Type B pancreatic cell (in vitro differentiated cells): Measurements from ENCODE around the gene LYSMD1. TPM values are rescaled to one million over a fixed set of nuclear protein-coding genes. Genes with fewer than 3 reads are reported as not detected.

Source experiments
- DNase-seq: peaks from one replicate; pipeline ENCODE4 v3.0.0; 2021; ENCODE audit warnings: mixed read lengths; ENCODE audit not compliant: unreplicated experiment; ENCODE audit errors: extremely low spot score
- H3K27ac Mint-ChIP-seq: 2 replicates; pipeline ENCODE4 v1.8.0; 2021; ENCODE audit warnings: mild to moderate bottlenecking, mixed read lengths
- H3K27me3 Mint-ChIP-seq: 2 replicates; pipeline ENCODE4 v1.8.0; 2021; ENCODE audit warnings: mixed read lengths
- H3K36me3 Mint-ChIP-seq: 2 replicates; pipeline ENCODE4 v1.8.0; 2021; ENCODE audit warnings: mixed read lengths
- H3K4me1 Mint-ChIP-seq: one replicate; pipeline ENCODE4 v1.8.0; 2021; ENCODE audit warnings: mixed read lengths; ENCODE audit not compliant: unreplicated experiment
- H3K4me3 Mint-ChIP-seq: 2 replicates; pipeline ENCODE4 v1.8.0; 2021; ENCODE audit warnings: mild to moderate bottlenecking, mixed read lengths
- H3K9me3 Mint-ChIP-seq: 2 replicates; pipeline ENCODE4 v1.8.0; 2021; ENCODE audit warnings: mixed read lengths
- total RNA-seq: library from RNA; stranded (reverse); gene quantifications from 2 replicates; pipeline ENCODE4 v1.2.1, GENCODE V29; 2021; ENCODE audit warnings: low replicate concordance
- TF ChIP-seq, protein P1 (sequence below): fragments of 200-600 bp; sonication (generic); conservative IDR thresholded peaks from 2 replicates; pipeline ENCODE4 v1.5.0; 2021; ENCODE audit warnings: antibody characterized with exemption, mild to moderate bottlenecking

Gene LYSMD1
- total RNA-seq, 1 donor from 2014 or later = 12.3 TPM

- no peak for DNase-seq
- peaks cover 4% of the 10 kb centered on the region for H3K36me3 Mint-ChIP-seq
- H3K27ac Mint-ChIP-seq = peak overlapping the region; percentile 82
- H3K27me3 Mint-ChIP-seq = peaks cover 12% of the 10 kb centered on the region
- TF ChIP-seq, protein P1, sequence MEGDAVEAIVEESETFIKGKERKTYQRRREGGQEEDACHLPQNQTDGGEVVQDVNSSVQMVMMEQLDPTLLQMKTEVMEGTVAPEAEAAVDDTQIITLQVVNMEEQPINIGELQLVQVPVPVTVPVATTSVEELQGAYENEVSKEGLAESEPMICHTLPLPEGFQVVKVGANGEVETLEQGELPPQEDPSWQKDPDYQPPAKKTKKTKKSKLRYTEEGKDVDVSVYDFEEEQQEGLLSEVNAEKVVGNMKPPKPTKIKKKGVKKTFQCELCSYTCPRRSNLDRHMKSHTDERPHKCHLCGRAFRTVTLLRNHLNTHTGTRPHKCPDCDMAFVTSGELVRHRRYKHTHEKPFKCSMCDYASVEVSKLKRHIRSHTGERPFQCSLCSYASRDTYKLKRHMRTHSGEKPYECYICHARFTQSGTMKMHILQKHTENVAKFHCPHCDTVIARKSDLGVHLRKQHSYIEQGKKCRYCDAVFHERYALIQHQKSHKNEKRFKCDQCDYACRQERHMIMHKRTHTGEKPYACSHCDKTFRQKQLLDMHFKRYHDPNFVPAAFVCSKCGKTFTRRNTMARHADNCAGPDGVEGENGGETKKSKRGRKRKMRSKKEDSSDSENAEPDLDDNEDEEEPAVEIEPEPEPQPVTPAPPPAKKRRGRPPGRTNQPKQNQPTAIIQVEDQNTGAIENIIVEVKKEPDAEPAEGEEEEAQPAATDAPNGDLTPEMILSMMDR = no peak
- peak overlapping the region; percentile 93 for H3K4me3 Mint-ChIP-seq
- no peaks in the 10 kb centered on the region for H3K9me3 Mint-ChIP-seq
- H3K4me1 Mint-ChIP-seq = peaks cover 38% of the 10 kb centered on the region
Observed at GRCh38 chr1:151147132-151147503, 18.6 kb downstream of the LYSMD1 start.

DNA sequence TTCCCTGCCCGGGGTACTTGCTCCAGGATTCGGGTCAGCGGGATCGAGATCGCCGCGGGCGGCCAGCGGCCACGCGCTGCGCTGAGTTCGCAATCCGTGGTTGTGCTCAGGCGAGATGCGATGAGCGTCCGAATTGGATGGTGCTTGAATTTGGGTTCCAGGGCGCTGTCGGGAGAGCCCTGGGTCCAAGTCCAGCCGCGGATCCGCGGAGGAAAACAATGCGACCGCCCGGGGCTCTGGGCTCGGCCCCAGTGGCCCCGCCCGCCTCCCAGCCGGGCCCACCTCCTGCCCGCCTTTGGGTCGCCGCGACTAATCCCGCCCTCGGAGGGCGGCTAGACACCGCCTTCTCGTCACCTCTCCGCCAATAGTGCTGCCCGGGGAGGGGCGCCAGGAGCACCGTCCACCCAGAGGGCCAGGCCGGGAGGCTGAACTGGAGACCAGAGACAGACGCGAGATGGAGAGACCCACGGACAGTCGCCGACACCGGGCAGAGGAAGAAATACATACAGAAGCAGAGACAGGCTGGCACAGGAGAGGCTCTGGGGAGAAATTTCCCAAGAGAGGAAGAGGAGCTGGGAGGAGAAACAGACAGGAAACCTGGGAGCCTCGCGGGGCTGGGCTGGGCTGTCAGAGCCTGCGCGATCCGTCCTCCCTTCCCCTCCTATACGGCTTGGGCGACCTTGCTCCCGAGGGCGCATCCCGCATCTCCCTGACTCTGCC lies 19.1 kb downstream of the LYSMD1 start, which contains the start of gene SEMA6C:
TSS of gene SEMA6C (minus strand) at position 220 of the 720 bp plus-strand sequence. CDS start 4,010 bp downstream, outside the sequence.
- Mint-ChIP-seq H3K9me3 (no peaks in the 10 kb centered on the region), H3K27me3 (peaks cover 12% of the 10 kb centered on the region), H3K36me3 (peaks cover 4% of the 10 kb centered on the region), H3K4me1 (peaks cover 38% of the 10 kb centered on the region), H3K4me3 (peak within 1 kb of the TSS; percentile 93), H3K27ac (peak within 1 kb of the TSS; percentile 82)
- TF ChIP-seq, protein P1 = no peak
- peak; percentile 92 for DNase-seq

DNA sequence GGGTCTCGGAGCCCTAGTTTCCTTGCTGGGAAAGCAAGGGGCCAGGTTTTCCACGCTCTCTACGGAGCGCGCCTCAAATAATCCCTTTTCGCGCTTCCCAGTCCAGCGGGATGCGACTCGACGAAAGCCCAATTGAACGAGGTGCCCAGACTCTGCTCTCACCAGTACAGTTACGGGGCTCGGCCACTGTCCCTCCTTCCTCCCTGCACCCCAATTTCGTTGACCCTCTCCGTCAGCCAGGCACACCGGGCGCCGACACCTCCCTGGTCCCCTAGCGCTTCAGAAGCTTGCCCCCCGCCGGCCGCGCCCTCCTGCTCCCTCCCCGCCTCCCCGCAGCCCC lies 19.7 kb downstream of the LYSMD1 start:
- peak overlapping the region; percentile 82 for H3K27ac Mint-ChIP-seq
- H3K4me1 Mint-ChIP-seq = peaks cover 38% of the 10 kb centered on the region
- H3K9me3 Mint-ChIP-seq = no peaks in the 10 kb centered on the region
- H3K4me3 Mint-ChIP-seq = peak overlapping the region; percentile 93
- peaks cover 12% of the 10 kb centered on the region for H3K27me3 Mint-ChIP-seq
- no peak for DNase-seq
- peaks cover 4% of the 10 kb centered on the region for H3K36me3 Mint-ChIP-seq
- TF ChIP-seq, protein P1 = no peak

GRCh38 chr1:151145304-151146071 lies 20.2 kb downstream of the LYSMD1 start:
- Mint-ChIP-seq H3K27me3 (peaks cover 12% of the 10 kb centered on the region), H3K4me1 (peaks cover 38% of the 10 kb centered on the region), H3K4me3 (peak overlapping the region; percentile 93), H3K36me3 (peaks cover 4% of the 10 kb centered on the region), H3K27ac (peak overlapping the region; percentile 82), H3K9me3 (no peaks in the 10 kb centered on the region)
- TF ChIP-seq, protein P1 = no peak
- DNase-seq = no peak

DNA sequence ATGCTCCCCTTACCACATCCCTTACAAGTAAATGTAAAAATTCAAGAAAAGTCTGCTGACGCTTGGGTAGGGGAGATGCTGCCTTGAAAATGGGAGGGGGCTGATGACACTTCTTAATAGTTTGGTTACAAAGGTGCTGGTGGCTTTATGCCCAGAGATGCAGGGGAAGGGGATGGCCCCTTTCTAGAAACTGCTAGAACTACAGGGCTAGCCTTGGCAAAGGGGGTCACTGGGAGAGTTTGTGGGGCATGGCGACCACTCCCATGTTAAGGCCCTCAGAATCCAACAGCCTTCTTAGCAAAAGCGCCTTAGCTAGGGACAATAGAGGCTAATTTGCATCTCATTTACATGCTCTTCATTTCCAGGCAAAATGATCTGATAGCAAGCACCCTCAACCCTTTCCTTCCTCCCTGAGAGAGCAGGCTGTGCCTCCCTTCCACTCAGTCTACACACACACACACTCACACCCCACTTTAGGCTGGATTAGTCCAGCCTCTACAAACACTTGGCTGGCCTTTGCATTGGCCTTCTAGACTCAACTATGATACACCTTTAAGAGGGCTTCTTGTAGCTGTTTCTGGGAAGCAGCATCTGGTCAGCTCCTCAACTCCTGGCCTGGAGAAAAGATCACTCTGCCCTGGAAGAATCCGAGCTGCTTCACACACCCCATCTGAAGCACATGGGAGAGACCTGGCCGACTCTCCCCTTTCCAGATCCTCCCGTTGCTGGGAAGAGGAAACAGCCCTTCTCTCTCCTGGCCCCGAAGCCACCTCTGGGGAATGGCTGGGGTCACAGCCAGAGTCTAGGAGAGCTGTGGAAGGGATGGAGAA lies 21.0 kb downstream of the LYSMD1 start:
- DNase-seq = no peak
- H3K36me3 Mint-ChIP-seq = peaks cover 4% of the 10 kb centered on the region
- H3K27me3 Mint-ChIP-seq = peaks cover 12% of the 10 kb centered on the region
- TF ChIP-seq, protein P1 = no peak
- H3K4me1 Mint-ChIP-seq = peaks cover 38% of the 10 kb centered on the region
- peak overlapping the region; percentile 6 for H3K27ac Mint-ChIP-seq
- H3K4me3 Mint-ChIP-seq = peak overlapping the region; percentile 93
- no peaks in the 10 kb centered on the region for H3K9me3 Mint-ChIP-seq
